ENCODE measurements around the gene LENG8. TPM values are rescaled to one million over a fixed set of nuclear protein-coding genes. Genes with fewer than 3 reads are reported as not detected.

The LENG8 gene
- total RNA-seq, 1 donor = 39.7 TPM

DNA sequence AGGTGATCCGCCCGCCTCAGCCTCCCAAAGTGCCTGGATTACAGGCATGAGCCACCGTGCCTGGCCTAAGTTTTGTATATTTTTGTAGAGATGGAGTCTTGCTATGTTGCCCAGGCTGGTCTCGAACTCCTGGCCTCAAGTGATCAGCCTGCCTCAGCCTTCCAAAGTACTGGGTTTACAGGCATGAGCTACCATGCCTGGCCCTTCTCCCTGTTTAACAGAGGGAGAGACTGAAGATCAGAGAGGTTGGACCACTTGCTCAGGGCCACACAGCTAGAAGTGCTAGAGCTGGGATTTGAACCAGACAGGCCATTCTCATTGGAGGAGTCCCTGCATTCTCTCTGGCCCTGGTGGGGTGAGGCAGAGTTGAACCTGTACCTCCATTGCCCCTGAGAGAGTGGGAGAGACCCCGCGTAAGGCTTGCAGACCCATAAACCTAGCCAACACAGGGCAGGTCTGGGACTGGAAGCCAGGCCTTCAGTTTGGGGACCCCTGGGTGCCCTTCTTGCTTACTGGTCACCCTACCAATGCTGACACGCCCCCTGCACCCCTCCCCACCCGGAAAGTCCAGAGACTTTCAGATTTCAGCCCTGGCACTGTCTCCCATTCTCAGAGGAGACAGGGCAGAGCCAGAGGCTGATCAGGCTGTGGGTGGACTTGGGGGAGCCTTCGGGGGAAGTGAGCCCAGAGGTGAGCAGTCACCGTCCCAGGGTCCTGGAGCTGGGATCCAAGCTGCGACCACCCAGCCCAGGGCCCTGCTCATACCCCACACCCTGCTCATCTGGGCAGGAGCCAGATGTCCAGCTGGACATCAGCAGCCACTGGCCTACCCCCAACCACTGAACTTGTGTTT, 20.4 kb upstream of the LENG8 start:
- TF ChIP-seq, protein P1, sequence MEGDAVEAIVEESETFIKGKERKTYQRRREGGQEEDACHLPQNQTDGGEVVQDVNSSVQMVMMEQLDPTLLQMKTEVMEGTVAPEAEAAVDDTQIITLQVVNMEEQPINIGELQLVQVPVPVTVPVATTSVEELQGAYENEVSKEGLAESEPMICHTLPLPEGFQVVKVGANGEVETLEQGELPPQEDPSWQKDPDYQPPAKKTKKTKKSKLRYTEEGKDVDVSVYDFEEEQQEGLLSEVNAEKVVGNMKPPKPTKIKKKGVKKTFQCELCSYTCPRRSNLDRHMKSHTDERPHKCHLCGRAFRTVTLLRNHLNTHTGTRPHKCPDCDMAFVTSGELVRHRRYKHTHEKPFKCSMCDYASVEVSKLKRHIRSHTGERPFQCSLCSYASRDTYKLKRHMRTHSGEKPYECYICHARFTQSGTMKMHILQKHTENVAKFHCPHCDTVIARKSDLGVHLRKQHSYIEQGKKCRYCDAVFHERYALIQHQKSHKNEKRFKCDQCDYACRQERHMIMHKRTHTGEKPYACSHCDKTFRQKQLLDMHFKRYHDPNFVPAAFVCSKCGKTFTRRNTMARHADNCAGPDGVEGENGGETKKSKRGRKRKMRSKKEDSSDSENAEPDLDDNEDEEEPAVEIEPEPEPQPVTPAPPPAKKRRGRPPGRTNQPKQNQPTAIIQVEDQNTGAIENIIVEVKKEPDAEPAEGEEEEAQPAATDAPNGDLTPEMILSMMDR (IDR thresholded peaks at IDR 0.05; ENCODE audit: insufficient read depth, low read depth, low read length) = no peak
- DNase-seq (ENCODE audit: low read depth) = no peak
- H3K4me3 ChIP-seq (ENCODE audit: low read depth, low read length) = no peak overlapping the region

DNA sequence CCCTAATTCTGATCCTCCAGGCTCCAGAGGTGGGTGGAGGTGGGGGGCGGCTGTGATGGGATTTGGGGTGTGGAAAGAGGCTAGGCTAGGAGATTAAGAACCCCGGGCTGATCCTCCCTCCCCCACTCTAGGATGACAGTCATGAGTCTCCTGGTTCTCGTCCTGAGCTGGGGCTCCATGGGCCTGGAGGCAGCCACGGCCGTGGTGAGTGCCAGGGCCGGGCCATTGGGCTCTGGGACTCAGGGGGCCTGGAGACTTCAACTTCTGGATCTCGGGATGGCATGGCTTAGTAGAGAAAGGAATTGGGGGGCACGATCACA, 19.9 kb upstream of the LENG8 start:
- no peak for DNase-seq (ENCODE audit: low read depth)
- no peak overlapping the region for H3K4me3 ChIP-seq (ENCODE audit: low read depth, low read length)
- TF ChIP-seq, protein P1 (IDR thresholded peaks at IDR 0.05; ENCODE audit: insufficient read depth, low read depth, low read length) = no peak

DNA sequence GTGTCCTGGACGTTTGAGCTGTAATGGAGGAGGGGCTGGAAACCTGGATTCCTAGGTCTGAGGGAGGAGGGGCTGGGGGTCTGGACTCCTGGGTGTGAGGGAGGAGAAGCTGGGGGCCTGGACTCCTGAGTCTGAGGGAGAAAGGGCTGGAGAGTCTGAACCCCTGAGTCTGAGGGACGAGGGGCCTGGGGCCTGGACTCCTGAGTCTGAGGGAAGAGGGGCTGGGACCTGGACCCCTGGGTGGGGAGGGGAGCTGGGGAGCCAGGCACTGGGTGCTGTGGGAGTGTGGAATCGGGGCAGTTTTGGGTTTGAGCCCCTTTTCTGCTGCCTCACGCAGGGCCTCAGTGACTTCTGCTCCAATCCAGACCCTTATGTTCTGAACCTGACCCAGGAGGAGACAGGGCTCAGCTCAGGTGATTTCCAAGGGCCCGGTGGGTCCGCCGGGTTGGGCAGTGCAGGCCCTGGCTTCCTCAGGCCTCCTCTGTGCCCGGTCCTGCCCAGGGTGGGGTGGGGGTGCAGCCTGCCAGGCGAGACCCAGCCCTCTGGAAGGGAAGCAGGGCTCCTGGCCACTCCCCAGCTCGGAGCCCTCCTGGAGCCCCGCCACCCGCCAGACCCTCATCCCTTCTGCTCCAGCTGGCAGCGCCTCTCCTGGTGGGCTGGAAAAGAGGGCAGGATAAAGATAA, 19.3 kb upstream of the LENG8 start:
- DNase-seq (ENCODE audit: low read depth) = no peak
- H3K4me3 ChIP-seq (ENCODE audit: low read depth, low read length) = no peak overlapping the region
- TF ChIP-seq, protein P1 (IDR thresholded peaks at IDR 0.05; ENCODE audit: insufficient read depth, low read depth, low read length) = no peak

DNA sequence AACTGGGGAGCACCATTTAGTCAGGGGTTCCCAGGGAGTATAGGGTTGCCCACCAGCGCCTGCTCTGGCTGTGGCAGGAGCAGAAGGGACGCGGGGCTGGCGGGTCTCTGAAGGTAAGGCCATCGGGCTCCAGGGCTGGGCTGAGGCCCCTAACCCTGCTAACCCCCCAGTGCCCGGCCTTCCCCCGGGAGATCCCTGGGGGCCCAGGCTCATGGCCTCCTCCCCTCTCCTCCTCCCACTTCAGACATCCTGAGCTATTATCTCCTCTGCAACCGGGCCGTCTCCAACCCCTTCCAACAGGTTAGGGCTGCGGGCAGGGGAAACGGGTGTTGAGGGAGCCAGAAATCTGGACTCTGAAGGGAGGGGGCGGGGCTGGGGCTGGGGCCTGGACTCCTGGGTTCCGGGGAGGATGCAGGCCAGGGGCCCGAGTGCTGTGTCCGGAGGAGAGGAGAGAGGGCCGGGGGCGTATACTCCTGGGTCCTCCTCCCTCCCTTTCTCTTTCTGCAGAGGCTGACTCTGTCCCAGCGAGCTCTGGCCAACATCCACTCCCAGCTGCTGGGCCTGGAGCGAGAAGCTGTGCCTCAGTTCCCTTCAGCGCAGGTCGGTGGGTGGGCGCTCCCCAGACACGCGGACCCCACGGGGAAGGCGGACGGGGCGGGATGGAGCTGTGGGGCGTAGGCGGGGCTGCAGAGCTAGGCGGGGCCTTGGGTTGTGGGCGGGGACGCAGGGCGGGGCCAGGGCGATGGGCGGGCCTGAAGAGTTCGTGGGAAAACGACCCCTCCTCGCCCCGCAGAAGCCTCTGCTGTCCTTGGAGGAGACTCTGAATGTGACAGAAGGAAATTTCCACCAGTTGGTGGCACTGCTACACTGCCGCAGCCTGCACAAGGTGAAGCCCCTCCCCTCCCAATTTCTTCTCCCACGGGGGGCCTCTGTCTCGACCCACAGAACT, 18.4 kb upstream of the LENG8 start:
- peak; percentile 49 for DNase-seq (ENCODE audit: low read depth)
- TF ChIP-seq, protein P1 (IDR thresholded peaks at IDR 0.05; ENCODE audit: insufficient read depth, low read depth, low read length) = peak; percentile 8
- peak overlapping the region; percentile 50 for H3K4me3 ChIP-seq (ENCODE audit: low read depth, low read length)

DNA sequence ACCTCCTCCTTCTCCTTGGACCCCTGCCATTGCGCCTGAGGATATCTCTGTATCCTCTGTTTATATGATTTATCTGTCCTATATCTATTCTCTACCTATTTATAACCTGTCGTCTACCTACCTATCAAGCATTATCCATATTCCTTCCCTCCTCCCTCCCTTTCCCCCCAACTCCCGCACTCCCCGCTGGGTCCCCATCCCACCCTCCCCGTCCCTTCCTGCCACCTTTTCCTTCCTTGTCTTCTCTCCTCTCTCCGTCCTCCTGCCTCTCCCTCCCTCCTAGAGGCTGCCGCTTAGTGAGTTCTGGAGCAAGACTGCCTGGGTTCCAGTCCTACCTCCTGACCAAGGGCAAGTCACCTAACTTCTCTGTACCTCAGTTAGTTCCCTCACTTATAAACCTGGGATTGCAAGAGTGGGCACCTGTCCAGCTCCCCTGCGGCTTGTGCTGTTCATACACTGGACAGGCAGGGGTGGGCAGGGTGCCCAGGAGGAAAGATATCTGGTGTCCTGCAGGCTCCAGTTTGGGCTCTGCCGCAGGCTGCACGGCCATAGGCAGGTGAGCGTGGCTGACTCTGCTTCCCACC, 17.7 kb upstream of the LENG8 start:
- peak; percentile 12 for DNase-seq (ENCODE audit: low read depth)
- H3K4me3 ChIP-seq (ENCODE audit: low read depth, low read length) = no peak overlapping the region
- TF ChIP-seq, protein P1 (IDR thresholded peaks at IDR 0.05; ENCODE audit: insufficient read depth, low read depth, low read length) = no peak

DNA sequence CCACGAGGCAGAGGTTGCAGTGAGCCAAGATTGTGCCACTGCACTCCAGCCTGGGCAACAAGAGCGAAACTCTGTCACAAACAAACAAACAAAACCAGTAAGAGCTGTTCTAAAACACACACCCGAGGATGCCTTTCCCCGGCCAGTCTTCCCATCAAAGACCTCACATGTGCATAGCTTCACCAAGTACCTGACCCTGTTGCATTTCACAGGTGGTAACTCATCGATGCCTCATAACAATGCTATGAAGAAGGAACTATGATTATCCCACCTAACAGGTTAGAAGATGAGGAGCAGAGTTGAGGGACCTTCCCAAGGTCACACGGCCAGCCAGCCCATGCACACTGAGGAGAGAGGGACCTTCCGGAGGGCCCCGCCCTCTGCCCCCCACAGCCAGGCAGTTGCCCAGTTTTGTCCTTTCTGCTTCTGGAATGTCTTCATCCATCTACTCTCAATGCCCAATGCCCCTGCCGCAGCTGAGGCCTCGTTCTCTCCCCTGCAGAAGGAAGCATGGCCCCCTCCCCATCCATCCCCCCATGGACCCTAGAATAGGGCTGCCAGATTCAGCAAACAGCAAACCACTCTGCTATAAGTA, 16.8 kb upstream of the LENG8 start:
- DNase-seq (ENCODE audit: low read depth) = no peak
- H3K4me3 ChIP-seq (ENCODE audit: low read depth, low read length) = no peak overlapping the region
- TF ChIP-seq, protein P1 (IDR thresholded peaks at IDR 0.05; ENCODE audit: insufficient read depth, low read depth, low read length) = no peak
